GM12878 (cell line): ENCODE data around the gene LAMB1. TPM values are rescaled to one million over a fixed set of nuclear protein-coding genes. Genes with fewer than 3 reads are reported as not detected.

Experiments
- ATAC-seq: fragments of 200-7000 bp; cut with Tn5 transposase; 3 replicates; pipeline ENCODE4 v1.9.1; 2020; ENCODE audit warnings: mild to moderate bottlenecking, moderate library complexity
- BruUV-seq: library from RNA; stranded (reverse); fragments of 400-500 nt; replicated peaks from 2 replicates; lab custom pipeline; 2021; lab: Mats Ljungman, UMichigan
- CTCF ChIA-PET: fragments of 300-600 bp; sonication (Branson Sonifier 250); formaldehyde crosslinking; extraction: SDS; loops from one replicate; lab custom pipeline; 2021; ENCODE audit warnings: inconsistent platforms; lab: Yijun Ruan, JAX
- POLR2A ChIA-PET: fragments of 350-600 bp; formaldehyde crosslinking; extraction: SDS; loops from one replicate; lab custom pipeline; 2021; ENCODE audit warnings: inconsistent platforms; lab: Charles Lee
- RAD21 ChIA-PET: fragments of 300-600 bp; sonication (Branson Sonifier 250); formaldehyde crosslinking; loops from one replicate; lab custom pipeline; 2023; ENCODE audit warnings: antibody characterized with exemption; ENCODE audit not compliant: unreplicated experiment; lab: Charles Lee
- SMC1A ChIA-PET: fragments of 300-600 bp; sonication (Branson Sonifier 250); formaldehyde crosslinking; loops from one replicate; lab custom pipeline; 2023; ENCODE audit not compliant: unreplicated experiment, uncharacterized antibody; lab: Charles Lee
- DNase-seq: peaks from one replicate; pipeline ENCODE4 v3.0.0-alpha.2; 2011; ENCODE audit warnings: low read depth, low spot score
- FAIRE-seq: peaks from 3 replicates; lab custom pipeline; 2011; peaks lifted over from hg19 to GRCh38; lab: Jason Lieb, UNC
- H2AFZ ChIP-seq: 2 replicates; pipeline ENCODE4 v1.6.0; 2011; ENCODE audit warnings: low read depth, low read length, control low read depth; ENCODE audit not compliant: control insufficient read depth
- H3K27ac ChIP-seq: 2 replicates; pipeline ENCODE4 v1.5.1; 2011; ENCODE audit warnings: control low read depth; ENCODE audit not compliant: control insufficient read depth, insufficient read depth
- H3K27me3 ChIP-seq, 2 experiments: replicated peaks in 1 of 2; 2 replicates each; pipeline versions ENCODE4 v1.6.0 to v1.6.1; 2011; ENCODE audit warnings: low read length in 1 of 2; ENCODE audit not compliant: control insufficient read depth in 2 of 2, insufficient read depth in 2 of 2
- H3K36me3 ChIP-seq, 2 experiments: 2 replicates each; pipeline ENCODE4 v1.5.1; 2011; ENCODE audit warnings: low read length in 1 of 2; ENCODE audit not compliant: control insufficient read depth in 2 of 2, insufficient read depth in 2 of 2
- H3K4me1 ChIP-seq: 2 replicates; pipeline ENCODE4 v1.6.1; 2011; ENCODE audit warnings: mild to moderate bottlenecking, low read length, moderate library complexity, mixed read lengths; ENCODE audit not compliant: control insufficient read depth, insufficient read depth
- H3K4me2 ChIP-seq: 2 replicates; pipeline ENCODE4 v1.6.0; 2011; ENCODE audit warnings: control low read depth; ENCODE audit not compliant: control insufficient read depth, insufficient read depth
- H3K4me3 ChIP-seq: fragments of 200-600 bp; sonication (generic); 2 replicates; pipeline ENCODE4 v1.5.1; 2016
- H3K79me2 ChIP-seq: 2 replicates; pipeline ENCODE4 v1.6.0; 2011; ENCODE audit warnings: low read length; ENCODE audit not compliant: control insufficient read depth, insufficient read depth
- H3K9ac ChIP-seq: 2 replicates; pipeline ENCODE4 v1.8.0; 2011; ENCODE audit warnings: low read length, control low read depth, mixed read lengths; ENCODE audit not compliant: control insufficient read depth, insufficient read depth
- H3K9me3 ChIP-seq: replicated peaks from 3 replicates; pipeline ENCODE4 v1.5.1; 2011; ENCODE audit warnings: mild to moderate bottlenecking, low read length; ENCODE audit not compliant: control insufficient read depth, insufficient read depth
- H4K20me1 ChIP-seq: 2 replicates; pipeline ENCODE4 v1.6.0; 2011; ENCODE audit not compliant: control insufficient read depth, insufficient read depth
- BMI1 ChIP-seq: fragments of 450-650 bp; IDR thresholded peaks from 2 replicates; pipeline ENCODE4 v1.6.1; 2016; ENCODE audit warnings: mild to moderate bottlenecking, moderate library complexity, borderline replicate concordance
- JUNB ChIP-seq: IDR thresholded peaks from 2 replicates; pipeline ENCODE4 v1.6.1; 2016; ENCODE audit warnings: antibody characterized with exemption, mild to moderate bottlenecking
- SUPT20H ChIP-seq: IDR thresholded peaks from 2 replicates; pipeline ENCODE4 v1.6.1; 2011; ENCODE audit warnings: low read depth, mild to moderate bottlenecking, low read length, moderate library complexity, borderline replicate concordance; ENCODE audit not compliant: control insufficient read depth
- ZNF217 ChIP-seq: fragments of 450-650 bp; IDR thresholded peaks from 2 replicates; pipeline ENCODE4 v1.6.1; 2017; ENCODE audit warnings: antibody characterized with exemption, mild to moderate bottlenecking
- WGBS: methylation state at CpG from one replicate; pipeline ENCODE4 v1.1.6; 2016; ENCODE audit warnings: low lambda C conversion rate; ENCODE audit not compliant: insufficient replicate concordance, insufficient coverage; ENCODE audit errors: missing lambda C conversion rate; 5-methylcytosine and 5-hydroxymethylcytosine counted together
- in situ Hi-C: fragments of 300-500 bp; cut with MboI; formaldehyde crosslinking; loops from 9 replicates; pipeline ENCODE4 v1.14.3; 2018; ENCODE audit warnings: mixed read lengths
- intact Hi-C: fragments of 100-400 bp; cut with micrococcal nuclease; formaldehyde crosslinking; loops from one replicate; pipeline ENCODE4 v1.14.2; 2022; ENCODE audit not compliant: unreplicated experiment
- polyA plus RNA-seq, 11 experiments: library from polyadenylated mRNA; depleted of rRNA in 4 of 11; unstranded in 6 of 11; stranded (reverse) in 5 of 11; fragments of >200 nt; fragmentation: Nextera tagmentation in 4 of 11; fragmentation: Illumina TruSeq in 1 of 11; extraction: Ambion mirVana in 4 of 11; extraction: Trizol in 1 of 11; gene quantifications; 1 replicate in 1 of 11; 2 replicates in 10 of 11; pipeline versions ENCODE4 v1.2.1 to v1.2.3, GENCODE V29; 2011 to 2016; ENCODE audit warnings: inconsistent platforms in 2 of 11, missing spikeins in 2 of 11, low read depth in 1 of 11
- total RNA-seq, 4 experiments: library from RNA; depleted of rRNA in 3 of 4; stranded (reverse); fragments of >200 nt in 3 of 4; fragmentation: Illumina TruSeq in 1 of 4; extraction: Trizol in 1 of 4; gene quantifications; 2 replicates each; pipeline versions ENCODE4 v1.2.1 to v1.2.3, GENCODE V29; 2013 to 2021
- TF ChIP-seq, protein P1 (sequence below): IDR thresholded peaks from 2 replicates; pipeline ENCODE4 v1.6.1; 2012; ENCODE audit warnings: low read length, inconsistent platforms
- TF ChIP-seq, protein P2 (sequence below): fragments of 450-650 bp; IDR thresholded peaks from 2 replicates; pipeline ENCODE4 v1.6.1; 2017; ENCODE audit warnings: low read depth, mild to moderate bottlenecking, moderate library complexity
- TF ChIP-seq, protein P3 (sequence below): IDR thresholded peaks from 2 replicates; pipeline ENCODE4 v1.6.1; 2012; ENCODE audit warnings: improper control_type of control experiment, low read depth, low read length; ENCODE audit not compliant: insufficient replicate concordance
- TF ChIP-seq, protein P4 (sequence below): IDR thresholded peaks from 2 replicates; pipeline ENCODE4 v1.6.1; 2012; ENCODE audit warnings: low read depth, low read length, improper control_type of control experiment

LAMB1 gene
- total and polyA plus RNA-seq, 10 of the 15 experiments (the other 5 are each of a cell fraction or from before 2014, with no cell fraction given): 0.05 to 2.2 (median 1.2) TPM; not detected in 4

DNA sequence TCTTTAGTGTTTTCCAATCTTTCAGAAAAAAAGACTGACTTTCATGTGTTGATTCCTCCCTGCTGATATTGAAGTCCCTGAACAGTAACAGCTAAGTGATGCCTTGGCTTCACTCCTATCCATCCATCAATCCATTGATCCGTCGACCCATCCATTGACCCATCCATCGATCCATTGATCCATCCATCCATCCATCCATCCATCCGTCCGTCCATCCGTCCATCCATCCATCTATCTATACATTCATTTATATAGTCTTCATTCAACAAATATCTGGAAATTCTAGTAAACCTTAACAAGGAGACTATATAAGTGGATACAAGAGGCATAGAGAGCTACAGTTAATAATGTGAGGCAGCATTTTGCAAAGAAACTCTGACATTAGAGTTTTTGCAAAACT, 21.6 kb upstream of the LAMB1 start:
- POLR2A ChIA-PET: no interaction called here
- SMC1A ChIA-PET: interaction anchor here (0.6 kb wide), 1 partner anchor 43 kb away, joined by 3 read pairs; no protein-coding TSS in a partner anchor
- H3K9me3 ChIP-seq: no peaks in the 10 kb centered on the region
- no peak overlapping the region for H3K9ac ChIP-seq
- intact Hi-C loops: no loop called here
- no peaks in the 10 kb centered on the region for H3K36me3 ChIP-seq
- 65% methylated on average over 6 of the region's 6 CpGs for WGBS
- no peak for ATAC-seq
- BruUV-seq: no TSS peak
- in situ Hi-C loops: no loop called here
- peaks cover 0 to under 1% of the 10 kb centered on the region in 2 experiments; a peak in 3 of 4 replicates for H3K27me3 ChIP-seq
- H4K20me1 ChIP-seq: no peaks in the 10 kb centered on the region; the same call in 1 of the 2 replicates
- RAD21 ChIA-PET: no interaction called here
- CTCF ChIA-PET: interaction anchor here (1.2 kb wide), 1 partner anchor 9 kb away, joined by 3 read pairs; no protein-coding TSS in a partner anchor
- H3K4me1 ChIP-seq: no peaks in the 10 kb centered on the region
- DNase-seq: no peak
- H2AFZ ChIP-seq: no peak overlapping the region
- no peak overlapping the region for H3K4me3 ChIP-seq
- TF ChIP-seq SUPT20H: no peak
- TF ChIP-seq JUNB: no peak
- no peak for TF ChIP-seq BMI1
- TF ChIP-seq, protein P1, sequence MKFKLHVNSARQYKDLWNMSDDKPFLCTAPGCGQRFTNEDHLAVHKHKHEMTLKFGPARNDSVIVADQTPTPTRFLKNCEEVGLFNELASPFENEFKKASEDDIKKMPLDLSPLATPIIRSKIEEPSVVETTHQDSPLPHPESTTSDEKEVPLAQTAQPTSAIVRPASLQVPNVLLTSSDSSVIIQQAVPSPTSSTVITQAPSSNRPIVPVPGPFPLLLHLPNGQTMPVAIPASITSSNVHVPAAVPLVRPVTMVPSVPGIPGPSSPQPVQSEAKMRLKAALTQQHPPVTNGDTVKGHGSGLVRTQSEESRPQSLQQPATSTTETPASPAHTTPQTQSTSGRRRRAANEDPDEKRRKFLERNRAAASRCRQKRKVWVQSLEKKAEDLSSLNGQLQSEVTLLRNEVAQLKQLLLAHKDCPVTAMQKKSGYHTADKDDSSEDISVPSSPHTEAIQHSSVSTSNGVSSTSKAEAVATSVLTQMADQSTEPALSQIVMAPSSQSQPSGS: no peak
- TF ChIP-seq ZNF217: no peak
- TF ChIP-seq, protein P2, sequence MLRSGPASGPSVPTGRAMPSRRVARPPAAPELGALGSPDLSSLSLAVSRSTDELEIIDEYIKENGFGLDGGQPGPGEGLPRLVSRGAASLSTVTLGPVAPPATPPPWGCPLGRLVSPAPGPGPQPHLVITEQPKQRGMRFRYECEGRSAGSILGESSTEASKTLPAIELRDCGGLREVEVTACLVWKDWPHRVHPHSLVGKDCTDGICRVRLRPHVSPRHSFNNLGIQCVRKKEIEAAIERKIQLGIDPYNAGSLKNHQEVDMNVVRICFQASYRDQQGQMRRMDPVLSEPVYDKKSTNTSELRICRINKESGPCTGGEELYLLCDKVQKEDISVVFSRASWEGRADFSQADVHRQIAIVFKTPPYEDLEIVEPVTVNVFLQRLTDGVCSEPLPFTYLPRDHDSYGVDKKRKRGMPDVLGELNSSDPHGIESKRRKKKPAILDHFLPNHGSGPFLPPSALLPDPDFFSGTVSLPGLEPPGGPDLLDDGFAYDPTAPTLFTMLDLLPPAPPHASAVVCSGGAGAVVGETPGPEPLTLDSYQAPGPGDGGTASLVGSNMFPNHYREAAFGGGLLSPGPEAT: no peak
- TF ChIP-seq, protein P3, sequence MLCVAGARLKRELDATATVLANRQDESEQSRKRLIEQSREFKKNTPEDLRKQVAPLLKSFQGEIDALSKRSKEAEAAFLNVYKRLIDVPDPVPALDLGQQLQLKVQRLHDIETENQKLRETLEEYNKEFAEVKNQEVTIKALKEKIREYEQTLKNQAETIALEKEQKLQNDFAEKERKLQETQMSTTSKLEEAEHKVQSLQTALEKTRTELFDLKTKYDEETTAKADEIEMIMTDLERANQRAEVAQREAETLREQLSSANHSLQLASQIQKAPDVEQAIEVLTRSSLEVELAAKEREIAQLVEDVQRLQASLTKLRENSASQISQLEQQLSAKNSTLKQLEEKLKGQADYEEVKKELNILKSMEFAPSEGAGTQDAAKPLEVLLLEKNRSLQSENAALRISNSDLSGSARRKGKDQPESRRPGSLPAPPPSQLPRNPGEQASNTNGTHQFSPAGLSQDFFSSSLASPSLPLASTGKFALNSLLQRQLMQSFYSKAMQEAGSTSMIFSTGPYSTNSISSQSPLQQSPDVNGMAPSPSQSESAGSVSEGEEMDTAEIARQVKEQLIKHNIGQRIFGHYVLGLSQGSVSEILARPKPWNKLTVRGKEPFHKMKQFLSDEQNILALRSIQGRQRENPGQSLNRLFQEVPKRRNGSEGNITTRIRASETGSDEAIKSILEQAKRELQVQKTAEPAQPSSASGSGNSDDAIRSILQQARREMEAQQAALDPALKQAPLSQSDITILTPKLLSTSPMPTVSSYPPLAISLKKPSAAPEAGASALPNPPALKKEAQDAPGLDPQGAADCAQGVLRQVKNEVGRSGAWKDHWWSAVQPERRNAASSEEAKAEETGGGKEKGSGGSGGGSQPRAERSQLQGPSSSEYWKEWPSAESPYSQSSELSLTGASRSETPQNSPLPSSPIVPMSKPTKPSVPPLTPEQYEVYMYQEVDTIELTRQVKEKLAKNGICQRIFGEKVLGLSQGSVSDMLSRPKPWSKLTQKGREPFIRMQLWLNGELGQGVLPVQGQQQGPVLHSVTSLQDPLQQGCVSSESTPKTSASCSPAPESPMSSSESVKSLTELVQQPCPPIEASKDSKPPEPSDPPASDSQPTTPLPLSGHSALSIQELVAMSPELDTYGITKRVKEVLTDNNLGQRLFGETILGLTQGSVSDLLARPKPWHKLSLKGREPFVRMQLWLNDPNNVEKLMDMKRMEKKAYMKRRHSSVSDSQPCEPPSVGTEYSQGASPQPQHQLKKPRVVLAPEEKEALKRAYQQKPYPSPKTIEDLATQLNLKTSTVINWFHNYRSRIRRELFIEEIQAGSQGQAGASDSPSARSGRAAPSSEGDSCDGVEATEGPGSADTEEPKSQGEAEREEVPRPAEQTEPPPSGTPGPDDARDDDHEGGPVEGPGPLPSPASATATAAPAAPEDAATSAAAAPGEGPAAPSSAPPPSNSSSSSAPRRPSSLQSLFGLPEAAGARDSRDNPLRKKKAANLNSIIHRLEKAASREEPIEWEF: no peak
- TF ChIP-seq, protein P4, sequence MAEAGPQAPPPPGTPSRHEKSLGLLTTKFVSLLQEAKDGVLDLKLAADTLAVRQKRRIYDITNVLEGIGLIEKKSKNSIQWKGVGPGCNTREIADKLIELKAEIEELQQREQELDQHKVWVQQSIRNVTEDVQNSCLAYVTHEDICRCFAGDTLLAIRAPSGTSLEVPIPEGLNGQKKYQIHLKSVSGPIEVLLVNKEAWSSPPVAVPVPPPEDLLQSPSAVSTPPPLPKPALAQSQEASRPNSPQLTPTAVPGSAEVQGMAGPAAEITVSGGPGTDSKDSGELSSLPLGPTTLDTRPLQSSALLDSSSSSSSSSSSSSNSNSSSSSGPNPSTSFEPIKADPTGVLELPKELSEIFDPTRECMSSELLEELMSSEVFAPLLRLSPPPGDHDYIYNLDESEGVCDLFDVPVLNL: no peak
- H3K4me2 ChIP-seq: no peak overlapping the region
- FAIRE-seq: no peak
- H3K27ac ChIP-seq: no peak overlapping the region
- no peaks in the 10 kb centered on the region for H3K79me2 ChIP-seq
